MM.1S (cell line): Measurements from ENCODE around the gene HGFAC.
"Not testable (repeated sequence)": the region's sequence is repeated elsewhere in the genome, so short reads cannot be mapped to it uniquely, and the experiment has no call there.

ENCODE experiments used
- EZH2phosphoT487 ChIP-seq: fragments of 300-600 bp; sonication (generic); IDR thresholded peaks from 2 replicates; pipeline ENCODE4 v1.6.1; 2018; ENCODE audit warnings: antibody characterized with exemption, low read length
- TF ChIP-seq, protein P1 (sequence below): fragments of 300-600 bp; sonication (generic); IDR thresholded peaks from 2 replicates; pipeline ENCODE4 v1.5.1; 2016; ENCODE audit warnings: antibody characterized with exemption, low read length, mixed read lengths

DNA sequence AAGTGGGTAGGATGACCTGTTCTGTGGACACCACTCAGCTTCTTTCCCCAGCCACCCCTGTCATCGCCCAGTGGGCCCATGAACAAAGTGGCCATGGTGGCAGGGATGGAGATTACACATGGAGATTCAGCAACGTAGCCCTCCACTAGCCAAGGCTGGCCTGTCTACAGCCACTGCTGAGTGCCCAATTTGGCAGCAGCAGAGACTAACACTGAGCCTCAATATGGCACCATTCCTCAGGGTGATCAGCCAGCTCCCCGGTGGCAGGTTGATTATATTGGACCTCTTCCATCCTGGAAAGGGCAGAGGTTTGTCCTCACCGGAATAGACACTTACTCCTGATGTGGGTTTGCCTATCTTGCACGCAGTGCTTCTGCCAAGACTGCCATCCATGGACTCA lies 17.4 kb downstream of the HGFAC start:
- not testable (repeated sequence) for TF ChIP-seq EZH2phosphoT487
- TF ChIP-seq, protein P1, sequence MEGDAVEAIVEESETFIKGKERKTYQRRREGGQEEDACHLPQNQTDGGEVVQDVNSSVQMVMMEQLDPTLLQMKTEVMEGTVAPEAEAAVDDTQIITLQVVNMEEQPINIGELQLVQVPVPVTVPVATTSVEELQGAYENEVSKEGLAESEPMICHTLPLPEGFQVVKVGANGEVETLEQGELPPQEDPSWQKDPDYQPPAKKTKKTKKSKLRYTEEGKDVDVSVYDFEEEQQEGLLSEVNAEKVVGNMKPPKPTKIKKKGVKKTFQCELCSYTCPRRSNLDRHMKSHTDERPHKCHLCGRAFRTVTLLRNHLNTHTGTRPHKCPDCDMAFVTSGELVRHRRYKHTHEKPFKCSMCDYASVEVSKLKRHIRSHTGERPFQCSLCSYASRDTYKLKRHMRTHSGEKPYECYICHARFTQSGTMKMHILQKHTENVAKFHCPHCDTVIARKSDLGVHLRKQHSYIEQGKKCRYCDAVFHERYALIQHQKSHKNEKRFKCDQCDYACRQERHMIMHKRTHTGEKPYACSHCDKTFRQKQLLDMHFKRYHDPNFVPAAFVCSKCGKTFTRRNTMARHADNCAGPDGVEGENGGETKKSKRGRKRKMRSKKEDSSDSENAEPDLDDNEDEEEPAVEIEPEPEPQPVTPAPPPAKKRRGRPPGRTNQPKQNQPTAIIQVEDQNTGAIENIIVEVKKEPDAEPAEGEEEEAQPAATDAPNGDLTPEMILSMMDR, result not testable (repeated sequence)
